ENCODE data around the gene KCNA2. TPM values are rescaled to one million over a fixed set of nuclear protein-coding genes. Genes with fewer than 3 reads are reported as not detected.

KCNA2 gene
- total and polyA plus RNA-seq, 2 of the 4 experiments (the other 2 are of a cell fraction), result not detected

DNA sequence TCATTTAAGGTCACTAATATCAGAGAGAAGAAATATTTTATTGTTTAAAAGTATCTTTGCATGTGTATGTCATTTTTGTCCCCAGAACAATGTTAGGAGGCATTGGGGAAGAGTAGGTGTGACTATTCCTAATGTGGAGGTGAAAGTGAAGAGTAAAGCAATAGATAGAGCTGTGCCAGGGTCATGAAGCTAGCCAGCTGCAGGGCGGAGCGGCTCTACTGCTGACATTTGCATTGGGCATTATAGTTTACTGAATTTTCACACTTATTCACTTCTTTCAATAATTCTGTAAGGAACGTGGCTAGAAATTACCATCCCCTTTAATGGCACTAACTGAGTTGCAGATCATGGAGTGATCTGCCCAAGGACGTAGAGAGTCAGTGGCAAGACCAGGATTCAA lies 35.3 kb downstream of the KCNA2 start:
- H2BK15ac ChIP-seq (ENCODE audit: low read depth, low read length), result no peak overlapping the region
- no peak for DNase-seq
- no peaks in the 10 kb centered on the region for H3K4me1 ChIP-seq (ENCODE audit: control insufficient read depth, insufficient read depth, low read length)
- WGBS, 2 experiments (ENCODE audit: extremely low coverage in 2 of 2, insufficient read length in 1 of 2), result 40% methylated on average over 1 of the region's 4 CpGs; no CpG with 5 or more reads in 1 of the 2 experiments
- ChIA-PET POLR2A (ENCODE audit: unreplicated experiment) (no interaction called here), CTCF (no interaction called here)
- H2BK20ac ChIP-seq (ENCODE audit: low read depth, low read length), result no peak overlapping the region
- H3K79me1 ChIP-seq (ENCODE audit: low read depth in 1 of 2, low read length in 2 of 2), result no peaks in the 10 kb centered on the region
- no peak overlapping the region for H3K27ac ChIP-seq (ENCODE audit: insufficient read depth, low read length)
- no peak overlapping the region for H2AFZ ChIP-seq (replicated peaks; ENCODE audit: low read length, poor library complexity)
- no peaks in the 10 kb centered on the region for H3K36me3 ChIP-seq (ENCODE audit: control insufficient read depth, insufficient read depth, low read length)
- H3K9me1 ChIP-seq (ENCODE audit: insufficient read depth, low read length), result no peaks in the 10 kb centered on the region
- no peak overlapping the region for H3K4me2 ChIP-seq (ENCODE audit: low read depth, low read length)
- no peak overlapping the region for H3K14ac ChIP-seq (replicated peaks; ENCODE audit: low read depth, low read length)
- H3K9me3 ChIP-seq (ENCODE audit: control insufficient read depth, insufficient read depth, low read length), result no peaks in the 10 kb centered on the region
- H4K8ac ChIP-seq (ENCODE audit: low read depth in 2 of 2, low read length in 2 of 2), result no peak overlapping the region
- H3K27me3 ChIP-seq (ENCODE audit: control insufficient read depth, insufficient read depth, low read length), result no peaks in the 10 kb centered on the region; the same call in 1 of the 2 replicates
- BruUV-seq (replicated peaks), result no TSS peak
- H3K4ac ChIP-seq (ENCODE audit: low read depth, low read length), result no peak overlapping the region
- H4K20me1 ChIP-seq (ENCODE audit: insufficient read depth, low read length), result no peaks in the 10 kb centered on the region
- no peak overlapping the region for H2AK9ac ChIP-seq (replicated peaks; ENCODE audit: low read depth, low read length, poor library complexity)
- dilution Hi-C loops (cut with HindIII; ENCODE audit: low sequenced_read_pairs, unreplicated experiment), result no loop called here
- H2BK120ac ChIP-seq (ENCODE audit: low read depth, low read length), result no peak overlapping the region
- no peak overlapping the region for H3K56ac ChIP-seq (ENCODE audit: extremely low read depth, insufficient read depth, low read length)
- ATAC-seq (ENCODE audit: low read depth), result no peak
- no peak overlapping the region for H4K5ac ChIP-seq (ENCODE audit: low read depth, low read length)
- H3K4me3 ChIP-seq (ENCODE audit: insufficient read depth, low read depth, low read length), result no peak overlapping the region
- H2AK5ac ChIP-seq (ENCODE audit: low read depth, low read length), result no peak overlapping the region
- H4K91ac ChIP-seq (ENCODE audit: insufficient read depth, low read depth, low read length), result no peak overlapping the region
- H3K23ac ChIP-seq (ENCODE audit: low read depth, low read length), result no peak overlapping the region
- H3K9ac ChIP-seq (ENCODE audit: low read depth, low read length), result no peak overlapping the region
- in situ Hi-C loops (cut with MboI; ENCODE audit: low sequenced_read_pairs), result no loop called here
- intact Hi-C loops (cut with micrococcal nuclease), result no loop called here
- no peak overlapping the region for H2BK5ac ChIP-seq (ENCODE audit: low read depth, low read length, poor library complexity, severe bottlenecking)
- H3K18ac ChIP-seq (ENCODE audit: low read depth, low read length), result no peak overlapping the region
- TF ChIP-seq, protein P1, sequence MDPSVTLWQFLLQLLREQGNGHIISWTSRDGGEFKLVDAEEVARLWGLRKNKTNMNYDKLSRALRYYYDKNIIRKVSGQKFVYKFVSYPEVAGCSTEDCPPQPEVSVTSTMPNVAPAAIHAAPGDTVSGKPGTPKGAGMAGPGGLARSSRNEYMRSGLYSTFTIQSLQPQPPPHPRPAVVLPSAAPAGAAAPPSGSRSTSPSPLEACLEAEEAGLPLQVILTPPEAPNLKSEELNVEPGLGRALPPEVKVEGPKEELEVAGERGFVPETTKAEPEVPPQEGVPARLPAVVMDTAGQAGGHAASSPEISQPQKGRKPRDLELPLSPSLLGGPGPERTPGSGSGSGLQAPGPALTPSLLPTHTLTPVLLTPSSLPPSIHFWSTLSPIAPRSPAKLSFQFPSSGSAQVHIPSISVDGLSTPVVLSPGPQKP (IDR thresholded peaks at IDR 0.05; ENCODE audit: borderline replicate concordance, low read depth, low read length), result no peak
- TF ChIP-seq, protein P2, sequence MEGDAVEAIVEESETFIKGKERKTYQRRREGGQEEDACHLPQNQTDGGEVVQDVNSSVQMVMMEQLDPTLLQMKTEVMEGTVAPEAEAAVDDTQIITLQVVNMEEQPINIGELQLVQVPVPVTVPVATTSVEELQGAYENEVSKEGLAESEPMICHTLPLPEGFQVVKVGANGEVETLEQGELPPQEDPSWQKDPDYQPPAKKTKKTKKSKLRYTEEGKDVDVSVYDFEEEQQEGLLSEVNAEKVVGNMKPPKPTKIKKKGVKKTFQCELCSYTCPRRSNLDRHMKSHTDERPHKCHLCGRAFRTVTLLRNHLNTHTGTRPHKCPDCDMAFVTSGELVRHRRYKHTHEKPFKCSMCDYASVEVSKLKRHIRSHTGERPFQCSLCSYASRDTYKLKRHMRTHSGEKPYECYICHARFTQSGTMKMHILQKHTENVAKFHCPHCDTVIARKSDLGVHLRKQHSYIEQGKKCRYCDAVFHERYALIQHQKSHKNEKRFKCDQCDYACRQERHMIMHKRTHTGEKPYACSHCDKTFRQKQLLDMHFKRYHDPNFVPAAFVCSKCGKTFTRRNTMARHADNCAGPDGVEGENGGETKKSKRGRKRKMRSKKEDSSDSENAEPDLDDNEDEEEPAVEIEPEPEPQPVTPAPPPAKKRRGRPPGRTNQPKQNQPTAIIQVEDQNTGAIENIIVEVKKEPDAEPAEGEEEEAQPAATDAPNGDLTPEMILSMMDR (conservative IDR thresholded peaks at IDR 0.05; ENCODE audit: low read depth, low read length), result no peak
- no peak for TF ChIP-seq RCOR1 (IDR thresholded peaks at IDR 0.05; ENCODE audit: insufficient replicate concordance, low read length)
- TF ChIP-seq BHLHE40 (IDR thresholded peaks at IDR 0.05; ENCODE audit: low read depth, low read length), result no peak
- TF ChIP-seq NFE2L2 (IDR thresholded peaks at IDR 0.05; ENCODE audit: low read depth, low read length), result no peak
- no peak for TF ChIP-seq SMC3 (IDR thresholded peaks at IDR 0.05; ENCODE audit: low read depth, low read length)
- no peak for TF ChIP-seq MAFK (IDR thresholded peaks at IDR 0.05; ENCODE audit: low read depth, low read length)
- no peak for TF ChIP-seq MXI1 (IDR thresholded peaks at IDR 0.05; ENCODE audit: borderline replicate concordance, low read depth, low read length)
- TF ChIP-seq FOS (IDR thresholded peaks at IDR 0.05; ENCODE audit: low read depth, low read length), result no peak
- no peak for TF ChIP-seq USF2 (IDR thresholded peaks at IDR 0.05; ENCODE audit: low read depth, low read length)
- TF ChIP-seq RAD21 (IDR thresholded peaks at IDR 0.05; ENCODE audit: low read length), result no peak
- TF ChIP-seq MAZ (IDR thresholded peaks at IDR 0.05; ENCODE audit: borderline replicate concordance, low read depth, low read length), result no peak
- no peak for TF ChIP-seq CEBPB (IDR thresholded peaks at IDR 0.05; ENCODE audit: low read depth, low read length)
- no peak for TF ChIP-seq POLR2A (IDR thresholded peaks at IDR 0.05; ENCODE audit: low read depth, low read length)
- no peak for TF ChIP-seq CHD1 (IDR thresholded peaks at IDR 0.05; ENCODE audit: low read depth, low read length)
- TF ChIP-seq RFX5 (IDR thresholded peaks at IDR 0.05; ENCODE audit: low read depth, low read length), result no peak

All from IMR-90 (cell line).